GM23338 (cell line): ENCODE measurements around the gene NFIA. TPM values are rescaled to one million over a fixed set of nuclear protein-coding genes. Genes with fewer than 3 reads are reported as not detected.

ENCODE experiments used
- ATAC-seq: fragments of 200-7000 bp; cut with Tn5 transposase; 3 replicates; pipeline ENCODE4 v1.9.1; 2020
- DNase-seq: peaks from one replicate; pipeline ENCODE4 v3.0.0-alpha.2; 2015; ENCODE audit warnings: low spot score
- H2AFZ ChIP-seq: fragments of 200-600 bp; sonication (generic); 2 replicates; pipeline ENCODE4 v1.8.0; 2016; ENCODE audit warnings: antibody characterized with exemption, mild to moderate bottlenecking, moderate library complexity
- H3F3A ChIP-seq: fragments of 200-600 bp; sonication (generic); replicated peaks from 2 replicates; pipeline ENCODE4 v1.8.0; 2017; ENCODE audit warnings: antibody characterized with exemption, mixed run types, low read depth
- H3K27ac ChIP-seq: fragments of 200-600 bp; sonication (generic); 2 replicates; pipeline ENCODE4 v1.6.1; 2016; ENCODE audit warnings: low read depth
- H3K27me3 ChIP-seq: fragments of 200-600 bp; sonication (generic); 2 replicates; pipeline ENCODE4 v1.8.0; 2016; ENCODE audit warnings: mild to moderate bottlenecking, mixed run types, moderate library complexity; ENCODE audit not compliant: insufficient read depth
- H3K36me3 ChIP-seq: fragments of 200-600 bp; sonication (generic); 2 replicates; pipeline ENCODE4 v1.8.0; 2016; ENCODE audit warnings: mild to moderate bottlenecking; ENCODE audit not compliant: insufficient read depth
- H3K4me1 ChIP-seq: fragments of 200-600 bp; sonication (generic); 2 replicates; pipeline ENCODE4 v1.8.0; 2016; ENCODE audit warnings: mild to moderate bottlenecking, moderate library complexity; ENCODE audit not compliant: insufficient read depth
- H3K4me2 ChIP-seq: fragments of 200-600 bp; sonication (generic); 2 replicates; pipeline ENCODE4 v1.7.1; 2017; ENCODE audit warnings: mixed run types
- H3K4me3 ChIP-seq: fragments of 200-600 bp; sonication (generic); 2 replicates; pipeline ENCODE4 v1.6.1; 2016; ENCODE audit warnings: mixed run types
- H3K79me2 ChIP-seq: fragments of 200-600 bp; sonication (generic); replicated peaks from 2 replicates; pipeline ENCODE4 v1.8.0; 2017; ENCODE audit warnings: mild to moderate bottlenecking; ENCODE audit not compliant: insufficient read depth
- H3K9me2 ChIP-seq: fragments of 200-600 bp; sonication (generic); 2 replicates; pipeline ENCODE4 v1.8.0; 2017; ENCODE audit not compliant: insufficient read depth
- H4K20me1 ChIP-seq: fragments of 200-600 bp; sonication (generic); replicated peaks from 2 replicates; pipeline ENCODE4 v1.8.0; 2017; ENCODE audit warnings: mild to moderate bottlenecking; ENCODE audit not compliant: insufficient read depth
- H3K27ac Mint-ChIP-seq: 2 replicates; pipeline ENCODE4 v1.8.0; 2020; ENCODE audit warnings: inconsistent platforms, mild to moderate bottlenecking, moderate library complexity, mixed read lengths
- H3K27me3 Mint-ChIP-seq: 3 replicates; pipeline ENCODE4 v1.8.0; 2022; ENCODE audit warnings: low read depth, mild to moderate bottlenecking, moderate library complexity, mixed read lengths, inconsistent platforms; ENCODE audit not compliant: insufficient read depth, poor library complexity
- H3K36me3 Mint-ChIP-seq: 3 replicates; pipeline ENCODE4 v1.8.0; 2021; ENCODE audit warnings: low read depth, mild to moderate bottlenecking, inconsistent platforms, moderate library complexity, mixed read lengths
- H3K4me1 Mint-ChIP-seq: 3 replicates; pipeline ENCODE4 v1.8.0; 2020; ENCODE audit warnings: mild to moderate bottlenecking, inconsistent platforms, mixed read lengths
- H3K4me3 Mint-ChIP-seq: 3 replicates; pipeline ENCODE4 v1.8.0; 2021; ENCODE audit warnings: moderate library complexity, mild to moderate bottlenecking, inconsistent platforms, mixed read lengths
- H3K9me3 Mint-ChIP-seq: 3 replicates; pipeline ENCODE4 v1.8.0; 2020; ENCODE audit warnings: moderate library complexity, mild to moderate bottlenecking, inconsistent platforms, mixed read lengths
- CREB1 ChIP-seq: fragments of 250-450 bp; sonication (Bioruptor Pico); IDR thresholded peaks from 2 replicates; pipeline ENCODE4 v1.5.0; 2020; ENCODE audit warnings: low read depth, mild to moderate bottlenecking, moderate library complexity
- EZH2 ChIP-seq: fragments of 200-600 bp; sonication (generic); IDR thresholded peaks from one replicate; pipeline ENCODE4 v1.8.0; 2017; ENCODE audit warnings: antibody characterized with exemption, mild to moderate bottlenecking, low read depth; ENCODE audit not compliant: unreplicated experiment
- EZH2phosphoT487 ChIP-seq: fragments of 200-600 bp; sonication (generic); IDR thresholded peaks from one replicate; pipeline ENCODE4 v1.8.1; 2018; ENCODE audit warnings: antibody characterized with exemption; ENCODE audit not compliant: unreplicated experiment
- JUNB ChIP-seq: IDR thresholded peaks from one replicate; pipeline ENCODE4 v1.6.1; 2016; ENCODE audit warnings: antibody characterized with exemption; ENCODE audit not compliant: unreplicated experiment
- NANOG ChIP-seq: IDR thresholded peaks from 2 replicates; pipeline ENCODE4 v1.6.1; 2016; ENCODE audit warnings: antibody characterized with exemption, borderline replicate concordance
- POLR2AphosphoS5 ChIP-seq: IDR thresholded peaks from 2 replicates; pipeline ENCODE4 v1.6.1; 2016; ENCODE audit warnings: antibody characterized with exemption, low read depth
- STAT1 ChIP-seq: IDR thresholded peaks from one replicate; pipeline ENCODE4 v1.6.1; 2016; ENCODE audit warnings: antibody characterized with exemption; ENCODE audit not compliant: unreplicated experiment
- ZNF114 ChIP-seq: fragments of 250-450 bp; sonication (Bioruptor Pico); IDR thresholded peaks from 2 replicates; pipeline ENCODE4 v1.5.0; 2020; ENCODE audit warnings: mild to moderate bottlenecking, moderate library complexity
- ZNF331 ChIP-seq: fragments of 250-450 bp; sonication (Bioruptor Pico); IDR thresholded peaks from 2 replicates; pipeline ENCODE4 v1.5.0; 2020; ENCODE audit warnings: low read depth, mild to moderate bottlenecking, moderate library complexity
- polyA plus RNA-seq: library from polyadenylated mRNA; unstranded; fragments of >200 nt; fragmentation: Nextera tagmentation; extraction: Ambion mirVana; gene quantifications from 2 replicates; pipeline ENCODE4 v1.2.1, GENCODE V29; 2016
- total RNA-seq: library from RNA; depleted of rRNA; stranded (reverse); fragments of >200 nt; shearing (Covaris generic); gene quantifications from 2 replicates; pipeline ENCODE4 v1.2.3, GENCODE V29; 2014
- TF ChIP-seq, protein P1 (sequence below): IDR thresholded peaks from 2 replicates; pipeline ENCODE4 v1.6.1; 2016; ENCODE audit warnings: antibody characterized with exemption
- TF ChIP-seq, protein P2 (sequence below): IDR thresholded peaks from one replicate; pipeline ENCODE4 v1.6.1; 2018; ENCODE audit warnings: antibody characterized with exemption; ENCODE audit not compliant: unreplicated experiment
- TF ChIP-seq, protein P3 (sequence below), 2 experiments: fragments of 200-600 bp in 1 of 2; sonication (generic) in 1 of 2; conservative IDR thresholded peaks; 2 replicates each; pipeline versions ENCODE4 v1.5.1 to v1.6.1; 2016 to 2017; ENCODE audit warnings: antibody characterized with exemption in 2 of 2, low read depth in 2 of 2, mild to moderate bottlenecking in 2 of 2, moderate library complexity in 1 of 2
- TF ChIP-seq, protein P4 (sequence below): fragments of 250-450 bp; sonication (Bioruptor Pico); IDR thresholded peaks from 2 replicates; pipeline ENCODE4 v1.5.0; 2020; ENCODE audit warnings: mild to moderate bottlenecking, moderate library complexity

NFIA gene
- total and polyA plus RNA-seq, 2 experiments from 2014 or later, result 0.97 to 2.3 TPM

DNA sequence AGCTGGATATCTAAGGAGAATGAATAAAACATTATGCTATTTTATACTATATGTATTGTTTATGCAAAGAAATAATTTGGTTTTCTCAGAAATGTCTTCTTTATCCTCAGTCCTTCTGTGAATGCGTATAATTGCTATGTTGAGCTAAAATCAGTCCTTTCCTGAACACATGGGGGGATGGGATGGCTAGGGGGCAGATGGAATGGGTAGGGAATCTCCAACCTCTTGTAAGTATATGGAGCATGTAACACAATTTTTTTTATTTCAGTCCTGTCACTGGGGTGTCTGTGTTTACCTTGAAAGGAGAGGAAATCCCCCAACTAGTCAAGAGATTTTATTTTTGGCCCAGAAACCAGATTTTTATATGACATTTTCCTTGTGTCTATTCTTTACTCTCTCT is 291.8 kb downstream of the NFIA start:
- TF ChIP-seq JUNB (no peak), EZH2phosphoT487 (no peak), POLR2AphosphoS5 (no peak), STAT1 (no peak), NANOG (no peak), CREB1 (CRISPR knock-in tag) (no peak), ZNF331 (CRISPR knock-in tag) (no peak), EZH2 (no peak), ZNF114 (CRISPR knock-in tag) (no peak)
- TF ChIP-seq, protein P1, sequence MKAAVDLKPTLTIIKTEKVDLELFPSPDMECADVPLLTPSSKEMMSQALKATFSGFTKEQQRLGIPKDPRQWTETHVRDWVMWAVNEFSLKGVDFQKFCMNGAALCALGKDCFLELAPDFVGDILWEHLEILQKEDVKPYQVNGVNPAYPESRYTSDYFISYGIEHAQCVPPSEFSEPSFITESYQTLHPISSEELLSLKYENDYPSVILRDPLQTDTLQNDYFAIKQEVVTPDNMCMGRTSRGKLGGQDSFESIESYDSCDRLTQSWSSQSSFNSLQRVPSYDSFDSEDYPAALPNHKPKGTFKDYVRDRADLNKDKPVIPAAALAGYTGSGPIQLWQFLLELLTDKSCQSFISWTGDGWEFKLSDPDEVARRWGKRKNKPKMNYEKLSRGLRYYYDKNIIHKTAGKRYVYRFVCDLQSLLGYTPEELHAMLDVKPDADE, result no peak
- TF ChIP-seq, protein P2, sequence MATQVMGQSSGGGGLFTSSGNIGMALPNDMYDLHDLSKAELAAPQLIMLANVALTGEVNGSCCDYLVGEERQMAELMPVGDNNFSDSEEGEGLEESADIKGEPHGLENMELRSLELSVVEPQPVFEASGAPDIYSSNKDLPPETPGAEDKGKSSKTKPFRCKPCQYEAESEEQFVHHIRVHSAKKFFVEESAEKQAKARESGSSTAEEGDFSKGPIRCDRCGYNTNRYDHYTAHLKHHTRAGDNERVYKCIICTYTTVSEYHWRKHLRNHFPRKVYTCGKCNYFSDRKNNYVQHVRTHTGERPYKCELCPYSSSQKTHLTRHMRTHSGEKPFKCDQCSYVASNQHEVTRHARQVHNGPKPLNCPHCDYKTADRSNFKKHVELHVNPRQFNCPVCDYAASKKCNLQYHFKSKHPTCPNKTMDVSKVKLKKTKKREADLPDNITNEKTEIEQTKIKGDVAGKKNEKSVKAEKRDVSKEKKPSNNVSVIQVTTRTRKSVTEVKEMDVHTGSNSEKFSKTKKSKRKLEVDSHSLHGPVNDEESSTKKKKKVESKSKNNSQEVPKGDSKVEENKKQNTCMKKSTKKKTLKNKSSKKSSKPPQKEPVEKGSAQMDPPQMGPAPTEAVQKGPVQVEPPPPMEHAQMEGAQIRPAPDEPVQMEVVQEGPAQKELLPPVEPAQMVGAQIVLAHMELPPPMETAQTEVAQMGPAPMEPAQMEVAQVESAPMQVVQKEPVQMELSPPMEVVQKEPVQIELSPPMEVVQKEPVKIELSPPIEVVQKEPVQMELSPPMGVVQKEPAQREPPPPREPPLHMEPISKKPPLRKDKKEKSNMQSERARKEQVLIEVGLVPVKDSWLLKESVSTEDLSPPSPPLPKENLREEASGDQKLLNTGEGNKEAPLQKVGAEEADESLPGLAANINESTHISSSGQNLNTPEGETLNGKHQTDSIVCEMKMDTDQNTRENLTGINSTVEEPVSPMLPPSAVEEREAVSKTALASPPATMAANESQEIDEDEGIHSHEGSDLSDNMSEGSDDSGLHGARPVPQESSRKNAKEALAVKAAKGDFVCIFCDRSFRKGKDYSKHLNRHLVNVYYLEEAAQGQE, result no peak
- TF ChIP-seq, protein P3, sequence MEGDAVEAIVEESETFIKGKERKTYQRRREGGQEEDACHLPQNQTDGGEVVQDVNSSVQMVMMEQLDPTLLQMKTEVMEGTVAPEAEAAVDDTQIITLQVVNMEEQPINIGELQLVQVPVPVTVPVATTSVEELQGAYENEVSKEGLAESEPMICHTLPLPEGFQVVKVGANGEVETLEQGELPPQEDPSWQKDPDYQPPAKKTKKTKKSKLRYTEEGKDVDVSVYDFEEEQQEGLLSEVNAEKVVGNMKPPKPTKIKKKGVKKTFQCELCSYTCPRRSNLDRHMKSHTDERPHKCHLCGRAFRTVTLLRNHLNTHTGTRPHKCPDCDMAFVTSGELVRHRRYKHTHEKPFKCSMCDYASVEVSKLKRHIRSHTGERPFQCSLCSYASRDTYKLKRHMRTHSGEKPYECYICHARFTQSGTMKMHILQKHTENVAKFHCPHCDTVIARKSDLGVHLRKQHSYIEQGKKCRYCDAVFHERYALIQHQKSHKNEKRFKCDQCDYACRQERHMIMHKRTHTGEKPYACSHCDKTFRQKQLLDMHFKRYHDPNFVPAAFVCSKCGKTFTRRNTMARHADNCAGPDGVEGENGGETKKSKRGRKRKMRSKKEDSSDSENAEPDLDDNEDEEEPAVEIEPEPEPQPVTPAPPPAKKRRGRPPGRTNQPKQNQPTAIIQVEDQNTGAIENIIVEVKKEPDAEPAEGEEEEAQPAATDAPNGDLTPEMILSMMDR (conservative IDR thresholded peaks at IDR 0.05; ENCODE audit: low read depth in 2 of 2), result no peak
- TF ChIP-seq, protein P4, sequence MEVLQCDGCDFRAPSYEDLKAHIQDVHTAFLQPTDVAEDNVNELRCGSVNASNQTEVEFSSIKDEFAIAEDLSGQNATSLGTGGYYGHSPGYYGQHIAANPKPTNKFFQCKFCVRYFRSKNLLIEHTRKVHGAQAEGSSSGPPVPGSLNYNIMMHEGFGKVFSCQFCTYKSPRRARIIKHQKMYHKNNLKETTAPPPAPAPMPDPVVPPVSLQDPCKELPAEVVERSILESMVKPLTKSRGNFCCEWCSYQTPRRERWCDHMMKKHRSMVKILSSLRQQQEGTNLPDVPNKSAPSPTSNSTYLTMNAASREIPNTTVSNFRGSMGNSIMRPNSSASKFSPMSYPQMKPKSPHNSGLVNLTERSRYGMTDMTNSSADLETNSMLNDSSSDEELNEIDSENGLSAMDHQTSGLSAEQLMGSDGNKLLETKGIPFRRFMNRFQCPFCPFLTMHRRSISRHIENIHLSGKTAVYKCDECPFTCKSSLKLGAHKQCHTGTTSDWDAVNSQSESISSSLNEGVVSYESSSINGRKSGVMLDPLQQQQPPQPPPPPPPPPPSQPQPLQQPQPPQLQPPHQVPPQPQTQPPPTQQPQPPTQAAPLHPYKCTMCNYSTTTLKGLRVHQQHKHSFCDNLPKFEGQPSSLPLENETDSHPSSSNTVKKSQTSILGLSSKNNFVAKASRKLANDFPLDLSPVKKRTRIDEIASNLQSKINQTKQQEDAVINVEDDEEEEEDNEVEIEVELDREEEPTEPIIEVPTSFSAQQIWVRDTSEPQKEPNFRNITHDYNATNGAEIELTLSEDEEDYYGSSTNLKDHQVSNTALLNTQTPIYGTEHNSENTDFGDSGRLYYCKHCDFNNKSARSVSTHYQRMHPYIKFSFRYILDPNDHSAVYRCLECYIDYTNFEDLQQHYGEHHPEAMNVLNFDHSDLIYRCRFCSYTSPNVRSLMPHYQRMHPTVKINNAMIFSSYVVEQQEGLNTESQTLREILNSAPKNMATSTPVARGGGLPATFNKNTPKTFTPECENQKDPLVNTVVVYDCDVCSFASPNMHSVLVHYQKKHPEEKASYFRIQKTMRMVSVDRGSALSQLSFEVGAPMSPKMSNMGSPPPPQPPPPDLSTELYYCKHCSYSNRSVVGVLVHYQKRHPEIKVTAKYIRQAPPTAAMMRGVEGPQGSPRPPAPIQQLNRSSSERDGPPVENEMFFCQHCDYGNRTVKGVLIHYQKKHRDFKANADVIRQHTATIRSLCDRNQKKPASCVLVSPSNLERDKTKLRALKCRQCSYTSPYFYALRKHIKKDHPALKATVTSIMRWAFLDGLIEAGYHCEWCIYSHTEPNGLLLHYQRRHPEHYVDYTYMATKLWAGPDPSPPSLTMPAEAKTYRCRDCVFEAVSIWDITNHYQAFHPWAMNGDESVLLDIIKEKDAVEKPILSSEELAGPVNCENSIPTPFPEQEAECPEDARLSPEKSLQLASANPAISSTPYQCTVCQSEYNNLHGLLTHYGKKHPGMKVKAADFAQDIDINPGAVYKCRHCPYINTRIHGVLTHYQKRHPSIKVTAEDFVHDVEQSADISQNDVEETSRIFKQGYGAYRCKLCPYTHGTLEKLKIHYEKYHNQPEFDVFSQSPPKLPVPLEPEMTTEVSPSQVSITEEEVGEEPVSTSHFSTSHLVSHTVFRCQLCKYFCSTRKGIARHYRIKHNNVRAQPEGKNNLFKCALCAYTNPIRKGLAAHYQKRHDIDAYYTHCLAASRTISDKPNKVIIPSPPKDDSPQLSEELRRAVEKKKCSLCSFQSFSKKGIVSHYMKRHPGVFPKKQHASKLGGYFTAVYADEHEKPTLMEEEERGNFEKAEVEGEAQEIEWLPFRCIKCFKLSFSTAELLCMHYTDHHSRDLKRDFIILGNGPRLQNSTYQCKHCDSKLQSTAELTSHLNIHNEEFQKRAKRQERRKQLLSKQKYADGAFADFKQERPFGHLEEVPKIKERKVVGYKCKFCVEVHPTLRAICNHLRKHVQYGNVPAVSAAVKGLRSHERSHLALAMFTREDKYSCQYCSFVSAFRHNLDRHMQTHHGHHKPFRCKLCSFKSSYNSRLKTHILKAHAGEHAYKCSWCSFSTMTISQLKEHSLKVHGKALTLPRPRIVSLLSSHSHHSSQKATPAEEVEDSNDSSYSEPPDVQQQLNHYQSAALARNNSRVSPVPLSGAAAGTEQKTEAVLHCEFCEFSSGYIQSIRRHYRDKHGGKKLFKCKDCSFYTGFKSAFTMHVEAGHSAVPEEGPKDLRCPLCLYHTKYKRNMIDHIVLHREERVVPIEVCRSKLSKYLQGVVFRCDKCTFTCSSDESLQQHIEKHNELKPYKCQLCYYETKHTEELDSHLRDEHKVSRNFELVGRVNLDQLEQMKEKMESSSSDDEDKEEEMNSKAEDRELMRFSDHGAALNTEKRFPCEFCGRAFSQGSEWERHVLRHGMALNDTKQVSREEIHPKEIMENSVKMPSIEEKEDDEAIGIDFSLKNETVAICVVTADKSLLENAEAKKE, result no peak
- H3K4me3 ChIP-seq, result no peak overlapping the region
- H2AFZ ChIP-seq, result no peak overlapping the region
- no peak for ATAC-seq
- H3K27me3 Mint-ChIP-seq, result no peaks in the 10 kb centered on the region
- no peak for DNase-seq
- H3K36me3 ChIP-seq, result no peaks in the 10 kb centered on the region
- H3K4me1 ChIP-seq, result no peaks in the 10 kb centered on the region
- H3K4me2 ChIP-seq, result no peak overlapping the region
- H3K9me3 Mint-ChIP-seq, result no peaks in the 10 kb centered on the region
- no peaks in the 10 kb centered on the region for H3K9me2 ChIP-seq
- H4K20me1 ChIP-seq, result no peaks in the 10 kb centered on the region
- no peaks in the 10 kb centered on the region for H3F3A ChIP-seq
- no peak overlapping the region for H3K27ac Mint-ChIP-seq
- H3K4me1 Mint-ChIP-seq, result no peaks in the 10 kb centered on the region
- no peak overlapping the region for H3K27ac ChIP-seq
- no peaks in the 10 kb centered on the region for H3K27me3 ChIP-seq
- H3K4me3 Mint-ChIP-seq, result no peak overlapping the region
- no peaks in the 10 kb centered on the region for H3K79me2 ChIP-seq
- no peaks in the 10 kb centered on the region for H3K36me3 Mint-ChIP-seq
